Lower leg skin (tissue), 4 donors: ENCODE results near the gene TUBA1A. TPM values are rescaled to one million over a fixed set of nuclear protein-coding genes. Genes with fewer than 3 reads are reported as not detected.
"Not testable (repeated sequence)": the region's sequence is repeated elsewhere in the genome, so short reads cannot be mapped to it uniquely, and the experiment has no call there.

Experiments used
- DNase-seq, 2 donors: peaks; one replicate each; pipeline ENCODE4 v3.0.0-alpha.2; 2019; ENCODE audit warnings: low spot score in 2 of 2
- H3K4me3 ChIP-seq: fragments of 200-600 bp; sonication (generic); 2 replicates; pipeline ENCODE4 v1.5.1; 2017; ENCODE audit warnings: mild to moderate bottlenecking, low read depth; ENCODE audit not compliant: poor library complexity, severe bottlenecking
- POLR2A ChIP-seq, 2 donors: fragments of 450-650 bp; IDR thresholded peaks; one replicate each; pipeline ENCODE4 v1.6.1; 2016 to 2017; ENCODE audit warnings: antibody characterized with exemption in 2 of 2, mild to moderate bottlenecking in 1 of 2, moderate library complexity in 1 of 2
- WGBS, 2 donors: methylation state at CpG; one replicate each; pipeline ENCODE4 v1.1.5; 2018; 5-methylcytosine and 5-hydroxymethylcytosine counted together
- intact Hi-C: fragments of 100-400 bp; cut with DNase I; formaldehyde crosslinking; loops from one replicate; pipeline ENCODE4 v1.15.0; 2023; ENCODE audit warnings: low total_unique reads
- total RNA-seq, 4 donors: library from RNA; depleted of rRNA; stranded (reverse); fragments of >200 nt; gene quantifications; one replicate each; pipeline ENCODE4 v1.1.0, GENCODE V29; 2016
- TF ChIP-seq, protein P1 (sequence below), 3 donors: fragments of 450-650 bp; IDR thresholded peaks; one replicate each; pipeline ENCODE4 v1.5.1; 2016; ENCODE audit warnings: antibody characterized with exemption in 3 of 3, mild to moderate bottlenecking in 3 of 3, moderate library complexity in 2 of 3

TUBA1A gene
- total RNA-seq, 4 donors from 2014 or later: 68.0 to 137 (median 108) TPM

DNA sequence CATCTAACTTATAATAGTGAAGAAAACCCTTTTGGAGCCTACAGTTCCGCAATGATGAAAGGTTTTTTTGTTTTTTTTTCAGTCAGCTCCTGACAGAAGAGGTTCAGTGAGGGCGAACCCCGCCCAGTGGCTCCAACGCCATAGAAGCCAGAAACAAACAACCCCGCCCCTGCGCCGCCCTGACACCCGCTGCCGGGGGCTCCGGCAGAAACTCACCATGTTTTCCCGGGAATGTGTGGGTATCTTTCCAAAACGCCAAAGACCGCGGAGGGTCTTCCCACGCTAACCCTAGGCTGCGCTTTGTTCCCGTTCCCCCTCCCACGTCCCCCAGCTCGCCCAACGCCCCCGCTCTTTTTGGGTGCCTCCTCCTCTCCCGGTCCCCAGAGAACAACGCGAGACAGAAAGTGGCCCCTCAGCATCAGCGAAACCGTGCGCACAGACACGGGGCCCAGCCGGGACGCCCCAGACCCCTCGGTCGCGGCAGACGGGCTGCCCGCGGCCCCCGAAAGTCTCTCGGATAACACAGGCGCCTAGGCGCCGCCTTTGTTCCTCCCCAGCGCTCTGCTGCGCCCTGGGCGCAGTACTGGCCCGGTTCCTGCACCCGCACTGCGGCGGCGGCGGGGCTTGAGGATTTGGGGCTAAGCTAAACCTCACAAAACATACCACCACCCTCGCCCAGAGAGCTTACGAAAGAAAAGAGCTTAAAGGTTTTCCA is 522 bp downstream of the TUBA1A start:
- peak; percentile 87 to 98 for DNase-seq
- TF ChIP-seq, protein P1, sequence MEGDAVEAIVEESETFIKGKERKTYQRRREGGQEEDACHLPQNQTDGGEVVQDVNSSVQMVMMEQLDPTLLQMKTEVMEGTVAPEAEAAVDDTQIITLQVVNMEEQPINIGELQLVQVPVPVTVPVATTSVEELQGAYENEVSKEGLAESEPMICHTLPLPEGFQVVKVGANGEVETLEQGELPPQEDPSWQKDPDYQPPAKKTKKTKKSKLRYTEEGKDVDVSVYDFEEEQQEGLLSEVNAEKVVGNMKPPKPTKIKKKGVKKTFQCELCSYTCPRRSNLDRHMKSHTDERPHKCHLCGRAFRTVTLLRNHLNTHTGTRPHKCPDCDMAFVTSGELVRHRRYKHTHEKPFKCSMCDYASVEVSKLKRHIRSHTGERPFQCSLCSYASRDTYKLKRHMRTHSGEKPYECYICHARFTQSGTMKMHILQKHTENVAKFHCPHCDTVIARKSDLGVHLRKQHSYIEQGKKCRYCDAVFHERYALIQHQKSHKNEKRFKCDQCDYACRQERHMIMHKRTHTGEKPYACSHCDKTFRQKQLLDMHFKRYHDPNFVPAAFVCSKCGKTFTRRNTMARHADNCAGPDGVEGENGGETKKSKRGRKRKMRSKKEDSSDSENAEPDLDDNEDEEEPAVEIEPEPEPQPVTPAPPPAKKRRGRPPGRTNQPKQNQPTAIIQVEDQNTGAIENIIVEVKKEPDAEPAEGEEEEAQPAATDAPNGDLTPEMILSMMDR (IDR thresholded peaks at IDR 0.05): no peak
- no peak for TF ChIP-seq POLR2A (IDR thresholded peaks at IDR 0.05)
- WGBS, 2 donors: 0 to 1% methylated on average over 40 to 50 of the region's 52 CpGs
- H3K4me3 ChIP-seq: peak overlapping the region; percentile 88
- intact Hi-C loops: no loop called here

DNA sequence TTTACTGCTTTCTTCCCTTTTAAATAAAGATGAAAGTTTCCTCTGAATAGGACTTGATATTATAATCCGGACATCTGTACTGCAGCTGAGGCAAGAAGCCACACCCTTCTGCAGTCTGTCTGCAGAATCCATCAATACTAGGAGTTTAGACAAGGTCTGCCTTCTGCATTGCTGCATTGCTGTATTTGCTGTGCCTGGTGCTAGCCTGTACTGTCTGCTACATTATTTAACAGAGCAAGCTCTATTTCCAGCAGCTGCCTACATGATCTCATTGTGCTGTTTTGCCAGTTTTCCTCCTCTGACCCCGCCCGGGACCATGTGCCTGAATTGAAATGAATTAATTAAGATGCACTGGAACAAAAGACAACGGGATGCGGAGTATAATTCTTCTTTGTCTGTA is 1.7 kb downstream of the TUBA1A start:
- 6 to 9% methylated on average over 5 of the region's 5 CpGs for WGBS, 2 donors
- TF ChIP-seq, protein P1 (IDR thresholded peaks at IDR 0.05): no peak
- no peak for TF ChIP-seq POLR2A (IDR thresholded peaks at IDR 0.05)
- H3K4me3 ChIP-seq: no peak overlapping the region
- intact Hi-C loops: no loop called here
- DNase-seq: peak; percentile 71 to 87

GRCh38 chr12:49186307-49186706 is 2.6 kb downstream of the TUBA1A start:
- intact Hi-C loops, DNase-seq, H3K4me3 ChIP-seq: not testable (repeated sequence)
- WGBS, 2 donors: 65 to 70% methylated on average over 11 of the region's 11 CpGs

GRCh38 chr12:49184697-49185096 is 4.2 kb downstream of the TUBA1A start:
- intact Hi-C loops, H3K4me3 ChIP-seq, DNase-seq: not testable (repeated sequence)
- WGBS, 2 donors: 73 to 84% methylated on average over 1 of the region's 1 CpG

DNA sequence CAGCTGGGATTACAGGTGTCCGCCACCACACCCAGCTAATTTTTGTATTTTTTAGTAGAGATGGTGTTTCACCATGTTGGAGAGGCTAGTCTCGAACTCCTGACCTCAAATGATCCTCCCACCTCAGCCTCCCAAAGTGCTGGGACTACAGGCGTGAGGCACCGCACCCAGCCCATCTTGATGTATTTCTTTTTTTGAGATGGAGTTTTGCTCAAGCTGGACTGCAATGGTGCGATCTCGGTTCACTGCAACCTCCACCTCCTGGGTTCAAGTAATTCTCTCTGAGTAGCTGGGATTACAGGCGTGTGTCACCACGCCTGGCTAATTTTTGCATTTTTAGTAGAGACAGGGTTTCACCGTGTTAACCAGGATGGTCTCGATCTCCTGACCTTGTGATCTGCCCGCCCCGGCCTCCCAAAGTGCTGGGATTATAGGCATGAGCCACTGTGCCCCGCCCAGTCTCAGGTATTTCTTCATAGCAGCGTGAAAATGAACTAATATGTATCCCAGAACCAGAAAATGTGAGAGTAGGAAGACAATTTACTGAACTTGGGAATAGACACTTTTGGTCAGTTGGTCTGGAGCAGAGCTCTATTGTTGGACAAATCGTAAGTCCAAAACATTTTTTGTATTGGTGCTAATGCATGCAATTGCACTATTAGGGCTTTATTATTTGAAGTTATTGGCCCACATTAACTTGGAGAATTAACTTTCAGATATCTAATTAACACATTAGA is 5.5 kb downstream of the TUBA1A start:
- intact Hi-C loops, H3K4me3 ChIP-seq, DNase-seq: not testable (repeated sequence)
- WGBS, 2 donors: 87 to 94% methylated on average over 15 of the region's 15 CpGs

DNA sequence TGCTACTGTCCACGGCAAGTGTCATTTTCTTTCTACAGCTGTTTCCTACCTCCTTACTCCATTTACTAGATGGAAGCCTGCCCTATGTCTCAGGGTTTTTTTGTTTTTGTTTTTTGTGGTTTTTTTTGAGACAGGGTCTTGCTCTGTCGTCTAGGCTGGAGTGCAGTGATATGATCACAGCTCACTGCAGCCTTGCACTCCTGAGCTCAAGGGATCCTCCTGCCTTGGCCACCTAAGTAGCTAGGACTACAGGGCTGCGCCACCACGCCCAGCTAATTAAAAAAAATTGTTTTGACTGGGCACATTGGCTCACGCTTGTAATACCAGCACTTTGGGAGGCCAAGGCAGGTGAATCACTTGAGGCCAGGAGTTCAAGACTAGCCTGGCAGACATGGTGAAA is 14.7 kb downstream of the TUBA1A start:
- DNase-seq: no peak
- TF ChIP-seq POLR2A (IDR thresholded peaks at IDR 0.05): no peak
- TF ChIP-seq, protein P1 (IDR thresholded peaks at IDR 0.05): no peak
- 67 to 82% methylated on average over 5 of the region's 5 CpGs for WGBS, 2 donors
- intact Hi-C loops: loop anchor here (10.0 kb wide), 1 partner anchor 789 kb away; no protein-coding TSS in a partner anchor
- no peak overlapping the region for H3K4me3 ChIP-seq

DNA sequence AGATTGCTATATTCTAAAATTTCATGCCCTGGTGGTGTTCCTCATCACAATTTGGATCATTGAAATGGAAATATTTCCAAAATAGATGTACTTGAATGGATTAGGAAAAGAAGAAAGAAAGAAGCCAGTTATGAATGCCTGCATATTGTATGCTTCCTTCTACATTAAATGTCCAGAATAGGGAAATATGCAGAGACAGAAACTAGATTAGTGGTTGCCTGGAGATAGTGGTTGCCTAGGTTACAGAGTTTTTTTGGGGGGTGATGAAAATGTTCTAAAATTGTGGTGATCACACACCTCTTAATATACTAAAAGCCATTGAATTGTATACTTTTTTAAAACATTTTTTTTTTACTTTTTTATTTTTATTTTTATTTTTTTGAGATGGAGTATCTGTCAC is 18.0 kb downstream of the TUBA1A start:
- TF ChIP-seq, protein P1 (IDR thresholded peaks at IDR 0.05): no peak
- no peak for TF ChIP-seq POLR2A (IDR thresholded peaks at IDR 0.05)
- no peak for DNase-seq
- intact Hi-C loops: loop anchor here (2.0 to 10.0 kb wide), 2 partner anchors 14 to 786 kb away; no protein-coding TSS in a partner anchor
- no peak overlapping the region for H3K4me3 ChIP-seq
